GM23338 (cell line): ENCODE results near the gene GRHL3. TPM values are rescaled to one million over a fixed set of nuclear protein-coding genes. Genes with fewer than 3 reads are reported as not detected.

Experiments used
- ATAC-seq: fragments of 200-7000 bp; cut with Tn5 transposase; 3 replicates; pipeline ENCODE4 v1.9.1; 2020
- DNase-seq: peaks from one replicate; pipeline ENCODE4 v3.0.0-alpha.2; 2015; ENCODE audit warnings: low spot score
- H2AFZ ChIP-seq: fragments of 200-600 bp; sonication (generic); 2 replicates; pipeline ENCODE4 v1.8.0; 2016; ENCODE audit warnings: antibody characterized with exemption, mild to moderate bottlenecking, moderate library complexity
- H3F3A ChIP-seq: fragments of 200-600 bp; sonication (generic); replicated peaks from 2 replicates; pipeline ENCODE4 v1.8.0; 2017; ENCODE audit warnings: antibody characterized with exemption, mixed run types, low read depth
- H3K27ac ChIP-seq: fragments of 200-600 bp; sonication (generic); 2 replicates; pipeline ENCODE4 v1.6.1; 2016; ENCODE audit warnings: low read depth
- H3K27me3 ChIP-seq: fragments of 200-600 bp; sonication (generic); 2 replicates; pipeline ENCODE4 v1.8.0; 2016; ENCODE audit warnings: mild to moderate bottlenecking, mixed run types, moderate library complexity; ENCODE audit not compliant: insufficient read depth
- H3K36me3 ChIP-seq: fragments of 200-600 bp; sonication (generic); 2 replicates; pipeline ENCODE4 v1.8.0; 2016; ENCODE audit warnings: mild to moderate bottlenecking; ENCODE audit not compliant: insufficient read depth
- H3K4me1 ChIP-seq: fragments of 200-600 bp; sonication (generic); 2 replicates; pipeline ENCODE4 v1.8.0; 2016; ENCODE audit warnings: mild to moderate bottlenecking, moderate library complexity; ENCODE audit not compliant: insufficient read depth
- H3K4me2 ChIP-seq: fragments of 200-600 bp; sonication (generic); 2 replicates; pipeline ENCODE4 v1.7.1; 2017; ENCODE audit warnings: mixed run types
- H3K4me3 ChIP-seq: fragments of 200-600 bp; sonication (generic); 2 replicates; pipeline ENCODE4 v1.6.1; 2016; ENCODE audit warnings: mixed run types
- H3K79me2 ChIP-seq: fragments of 200-600 bp; sonication (generic); replicated peaks from 2 replicates; pipeline ENCODE4 v1.8.0; 2017; ENCODE audit warnings: mild to moderate bottlenecking; ENCODE audit not compliant: insufficient read depth
- H3K9me2 ChIP-seq: fragments of 200-600 bp; sonication (generic); 2 replicates; pipeline ENCODE4 v1.8.0; 2017; ENCODE audit not compliant: insufficient read depth
- H4K20me1 ChIP-seq: fragments of 200-600 bp; sonication (generic); replicated peaks from 2 replicates; pipeline ENCODE4 v1.8.0; 2017; ENCODE audit warnings: mild to moderate bottlenecking; ENCODE audit not compliant: insufficient read depth
- H3K27ac Mint-ChIP-seq: 2 replicates; pipeline ENCODE4 v1.8.0; 2020; ENCODE audit warnings: inconsistent platforms, mild to moderate bottlenecking, moderate library complexity, mixed read lengths
- H3K27me3 Mint-ChIP-seq: 3 replicates; pipeline ENCODE4 v1.8.0; 2022; ENCODE audit warnings: low read depth, mild to moderate bottlenecking, moderate library complexity, mixed read lengths, inconsistent platforms; ENCODE audit not compliant: insufficient read depth, poor library complexity
- H3K36me3 Mint-ChIP-seq: 3 replicates; pipeline ENCODE4 v1.8.0; 2021; ENCODE audit warnings: low read depth, mild to moderate bottlenecking, inconsistent platforms, moderate library complexity, mixed read lengths
- H3K4me1 Mint-ChIP-seq: 3 replicates; pipeline ENCODE4 v1.8.0; 2020; ENCODE audit warnings: mild to moderate bottlenecking, inconsistent platforms, mixed read lengths
- H3K4me3 Mint-ChIP-seq: 3 replicates; pipeline ENCODE4 v1.8.0; 2021; ENCODE audit warnings: moderate library complexity, mild to moderate bottlenecking, inconsistent platforms, mixed read lengths
- H3K9me3 Mint-ChIP-seq: 3 replicates; pipeline ENCODE4 v1.8.0; 2020; ENCODE audit warnings: moderate library complexity, mild to moderate bottlenecking, inconsistent platforms, mixed read lengths
- CREB1 ChIP-seq: fragments of 250-450 bp; sonication (Bioruptor Pico); IDR thresholded peaks from 2 replicates; pipeline ENCODE4 v1.5.0; 2020; ENCODE audit warnings: low read depth, mild to moderate bottlenecking, moderate library complexity
- EZH2 ChIP-seq: fragments of 200-600 bp; sonication (generic); IDR thresholded peaks from one replicate; pipeline ENCODE4 v1.8.0; 2017; ENCODE audit warnings: antibody characterized with exemption, mild to moderate bottlenecking, low read depth; ENCODE audit not compliant: unreplicated experiment
- EZH2phosphoT487 ChIP-seq: fragments of 200-600 bp; sonication (generic); IDR thresholded peaks from one replicate; pipeline ENCODE4 v1.8.1; 2018; ENCODE audit warnings: antibody characterized with exemption; ENCODE audit not compliant: unreplicated experiment
- JUNB ChIP-seq: IDR thresholded peaks from one replicate; pipeline ENCODE4 v1.6.1; 2016; ENCODE audit warnings: antibody characterized with exemption; ENCODE audit not compliant: unreplicated experiment
- NANOG ChIP-seq: IDR thresholded peaks from 2 replicates; pipeline ENCODE4 v1.6.1; 2016; ENCODE audit warnings: antibody characterized with exemption, borderline replicate concordance
- POLR2AphosphoS5 ChIP-seq: IDR thresholded peaks from 2 replicates; pipeline ENCODE4 v1.6.1; 2016; ENCODE audit warnings: antibody characterized with exemption, low read depth
- STAT1 ChIP-seq: IDR thresholded peaks from one replicate; pipeline ENCODE4 v1.6.1; 2016; ENCODE audit warnings: antibody characterized with exemption; ENCODE audit not compliant: unreplicated experiment
- ZNF114 ChIP-seq: fragments of 250-450 bp; sonication (Bioruptor Pico); IDR thresholded peaks from 2 replicates; pipeline ENCODE4 v1.5.0; 2020; ENCODE audit warnings: mild to moderate bottlenecking, moderate library complexity
- ZNF331 ChIP-seq: fragments of 250-450 bp; sonication (Bioruptor Pico); IDR thresholded peaks from 2 replicates; pipeline ENCODE4 v1.5.0; 2020; ENCODE audit warnings: low read depth, mild to moderate bottlenecking, moderate library complexity
- polyA plus RNA-seq: library from polyadenylated mRNA; unstranded; fragments of >200 nt; fragmentation: Nextera tagmentation; extraction: Ambion mirVana; gene quantifications from 2 replicates; pipeline ENCODE4 v1.2.1, GENCODE V29; 2016
- total RNA-seq: library from RNA; depleted of rRNA; stranded (reverse); fragments of >200 nt; shearing (Covaris generic); gene quantifications from 2 replicates; pipeline ENCODE4 v1.2.3, GENCODE V29; 2014
- TF ChIP-seq, protein P1 (sequence below), 2 experiments: fragments of 200-600 bp in 1 of 2; sonication (generic) in 1 of 2; conservative IDR thresholded peaks; 2 replicates each; pipeline versions ENCODE4 v1.5.1 to v1.6.1; 2016 to 2017; ENCODE audit warnings: antibody characterized with exemption in 2 of 2, low read depth in 2 of 2, mild to moderate bottlenecking in 2 of 2, moderate library complexity in 1 of 2
- TF ChIP-seq, protein P2 (sequence below): IDR thresholded peaks from one replicate; pipeline ENCODE4 v1.6.1; 2018; ENCODE audit warnings: antibody characterized with exemption; ENCODE audit not compliant: unreplicated experiment
- TF ChIP-seq, protein P3 (sequence below): fragments of 250-450 bp; sonication (Bioruptor Pico); IDR thresholded peaks from 2 replicates; pipeline ENCODE4 v1.5.0; 2020; ENCODE audit warnings: mild to moderate bottlenecking, moderate library complexity
- TF ChIP-seq, protein P4 (sequence below): IDR thresholded peaks from 2 replicates; pipeline ENCODE4 v1.6.1; 2016; ENCODE audit warnings: antibody characterized with exemption

GRHL3 gene
- total and polyA plus RNA-seq, 2 experiments from 2014 or later = 0.78 to 1.1 TPM

DNA sequence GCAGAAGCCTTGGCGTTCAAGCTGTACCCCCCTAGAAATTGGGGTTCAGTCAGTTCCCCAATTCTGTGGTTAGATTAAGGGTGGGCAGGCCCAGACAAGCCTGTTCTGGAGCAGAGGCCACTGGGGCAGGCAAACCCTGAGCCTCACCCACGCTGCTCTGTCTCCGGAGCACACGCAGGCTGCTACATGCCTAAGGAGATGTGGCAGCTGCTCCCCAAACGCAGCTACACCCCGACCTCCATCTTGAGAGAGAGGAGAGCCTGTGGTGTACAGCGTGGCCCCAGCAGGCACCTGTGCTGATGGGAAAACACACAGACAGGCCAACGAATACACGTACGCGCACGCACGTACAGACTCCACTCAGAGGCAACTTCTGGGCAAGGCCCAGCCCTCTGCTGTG is 33.9 kb upstream of the GRHL3 start:
- DNase-seq = no peak
- Mint-ChIP-seq H3K4me3 (no peak overlapping the region), H3K9me3 (no peaks in the 10 kb centered on the region), H3K27me3 (no peaks in the 10 kb centered on the region), H3K27ac (no peak overlapping the region), H3K36me3 (no peaks in the 10 kb centered on the region), H3K4me1 (peaks cover 12% of the 10 kb centered on the region)
- no peaks in the 10 kb centered on the region for H3K27me3 ChIP-seq
- no peaks in the 10 kb centered on the region for H3K36me3 ChIP-seq
- H3F3A ChIP-seq = peaks cover 3% of the 10 kb centered on the region; the same call in 1 of the 2 replicates
- peaks cover 14% of the 10 kb centered on the region for H3K4me1 ChIP-seq
- no peaks in the 10 kb centered on the region for H3K79me2 ChIP-seq
- no peaks in the 10 kb centered on the region for H3K9me2 ChIP-seq
- no peak for ATAC-seq
- TF ChIP-seq, protein P1, sequence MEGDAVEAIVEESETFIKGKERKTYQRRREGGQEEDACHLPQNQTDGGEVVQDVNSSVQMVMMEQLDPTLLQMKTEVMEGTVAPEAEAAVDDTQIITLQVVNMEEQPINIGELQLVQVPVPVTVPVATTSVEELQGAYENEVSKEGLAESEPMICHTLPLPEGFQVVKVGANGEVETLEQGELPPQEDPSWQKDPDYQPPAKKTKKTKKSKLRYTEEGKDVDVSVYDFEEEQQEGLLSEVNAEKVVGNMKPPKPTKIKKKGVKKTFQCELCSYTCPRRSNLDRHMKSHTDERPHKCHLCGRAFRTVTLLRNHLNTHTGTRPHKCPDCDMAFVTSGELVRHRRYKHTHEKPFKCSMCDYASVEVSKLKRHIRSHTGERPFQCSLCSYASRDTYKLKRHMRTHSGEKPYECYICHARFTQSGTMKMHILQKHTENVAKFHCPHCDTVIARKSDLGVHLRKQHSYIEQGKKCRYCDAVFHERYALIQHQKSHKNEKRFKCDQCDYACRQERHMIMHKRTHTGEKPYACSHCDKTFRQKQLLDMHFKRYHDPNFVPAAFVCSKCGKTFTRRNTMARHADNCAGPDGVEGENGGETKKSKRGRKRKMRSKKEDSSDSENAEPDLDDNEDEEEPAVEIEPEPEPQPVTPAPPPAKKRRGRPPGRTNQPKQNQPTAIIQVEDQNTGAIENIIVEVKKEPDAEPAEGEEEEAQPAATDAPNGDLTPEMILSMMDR (conservative IDR thresholded peaks at IDR 0.05; ENCODE audit: low read depth in 2 of 2) = no peak
- TF ChIP-seq, protein P2, sequence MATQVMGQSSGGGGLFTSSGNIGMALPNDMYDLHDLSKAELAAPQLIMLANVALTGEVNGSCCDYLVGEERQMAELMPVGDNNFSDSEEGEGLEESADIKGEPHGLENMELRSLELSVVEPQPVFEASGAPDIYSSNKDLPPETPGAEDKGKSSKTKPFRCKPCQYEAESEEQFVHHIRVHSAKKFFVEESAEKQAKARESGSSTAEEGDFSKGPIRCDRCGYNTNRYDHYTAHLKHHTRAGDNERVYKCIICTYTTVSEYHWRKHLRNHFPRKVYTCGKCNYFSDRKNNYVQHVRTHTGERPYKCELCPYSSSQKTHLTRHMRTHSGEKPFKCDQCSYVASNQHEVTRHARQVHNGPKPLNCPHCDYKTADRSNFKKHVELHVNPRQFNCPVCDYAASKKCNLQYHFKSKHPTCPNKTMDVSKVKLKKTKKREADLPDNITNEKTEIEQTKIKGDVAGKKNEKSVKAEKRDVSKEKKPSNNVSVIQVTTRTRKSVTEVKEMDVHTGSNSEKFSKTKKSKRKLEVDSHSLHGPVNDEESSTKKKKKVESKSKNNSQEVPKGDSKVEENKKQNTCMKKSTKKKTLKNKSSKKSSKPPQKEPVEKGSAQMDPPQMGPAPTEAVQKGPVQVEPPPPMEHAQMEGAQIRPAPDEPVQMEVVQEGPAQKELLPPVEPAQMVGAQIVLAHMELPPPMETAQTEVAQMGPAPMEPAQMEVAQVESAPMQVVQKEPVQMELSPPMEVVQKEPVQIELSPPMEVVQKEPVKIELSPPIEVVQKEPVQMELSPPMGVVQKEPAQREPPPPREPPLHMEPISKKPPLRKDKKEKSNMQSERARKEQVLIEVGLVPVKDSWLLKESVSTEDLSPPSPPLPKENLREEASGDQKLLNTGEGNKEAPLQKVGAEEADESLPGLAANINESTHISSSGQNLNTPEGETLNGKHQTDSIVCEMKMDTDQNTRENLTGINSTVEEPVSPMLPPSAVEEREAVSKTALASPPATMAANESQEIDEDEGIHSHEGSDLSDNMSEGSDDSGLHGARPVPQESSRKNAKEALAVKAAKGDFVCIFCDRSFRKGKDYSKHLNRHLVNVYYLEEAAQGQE = no peak
- TF ChIP-seq ZNF114 (no peak), NANOG (no peak), CREB1 (CRISPR knock-in tag) (no peak), POLR2AphosphoS5 (no peak), EZH2phosphoT487 (no peak), ZNF331 (CRISPR knock-in tag) (no peak), JUNB (no peak), EZH2 (no peak), STAT1 (no peak)
- TF ChIP-seq, protein P3, sequence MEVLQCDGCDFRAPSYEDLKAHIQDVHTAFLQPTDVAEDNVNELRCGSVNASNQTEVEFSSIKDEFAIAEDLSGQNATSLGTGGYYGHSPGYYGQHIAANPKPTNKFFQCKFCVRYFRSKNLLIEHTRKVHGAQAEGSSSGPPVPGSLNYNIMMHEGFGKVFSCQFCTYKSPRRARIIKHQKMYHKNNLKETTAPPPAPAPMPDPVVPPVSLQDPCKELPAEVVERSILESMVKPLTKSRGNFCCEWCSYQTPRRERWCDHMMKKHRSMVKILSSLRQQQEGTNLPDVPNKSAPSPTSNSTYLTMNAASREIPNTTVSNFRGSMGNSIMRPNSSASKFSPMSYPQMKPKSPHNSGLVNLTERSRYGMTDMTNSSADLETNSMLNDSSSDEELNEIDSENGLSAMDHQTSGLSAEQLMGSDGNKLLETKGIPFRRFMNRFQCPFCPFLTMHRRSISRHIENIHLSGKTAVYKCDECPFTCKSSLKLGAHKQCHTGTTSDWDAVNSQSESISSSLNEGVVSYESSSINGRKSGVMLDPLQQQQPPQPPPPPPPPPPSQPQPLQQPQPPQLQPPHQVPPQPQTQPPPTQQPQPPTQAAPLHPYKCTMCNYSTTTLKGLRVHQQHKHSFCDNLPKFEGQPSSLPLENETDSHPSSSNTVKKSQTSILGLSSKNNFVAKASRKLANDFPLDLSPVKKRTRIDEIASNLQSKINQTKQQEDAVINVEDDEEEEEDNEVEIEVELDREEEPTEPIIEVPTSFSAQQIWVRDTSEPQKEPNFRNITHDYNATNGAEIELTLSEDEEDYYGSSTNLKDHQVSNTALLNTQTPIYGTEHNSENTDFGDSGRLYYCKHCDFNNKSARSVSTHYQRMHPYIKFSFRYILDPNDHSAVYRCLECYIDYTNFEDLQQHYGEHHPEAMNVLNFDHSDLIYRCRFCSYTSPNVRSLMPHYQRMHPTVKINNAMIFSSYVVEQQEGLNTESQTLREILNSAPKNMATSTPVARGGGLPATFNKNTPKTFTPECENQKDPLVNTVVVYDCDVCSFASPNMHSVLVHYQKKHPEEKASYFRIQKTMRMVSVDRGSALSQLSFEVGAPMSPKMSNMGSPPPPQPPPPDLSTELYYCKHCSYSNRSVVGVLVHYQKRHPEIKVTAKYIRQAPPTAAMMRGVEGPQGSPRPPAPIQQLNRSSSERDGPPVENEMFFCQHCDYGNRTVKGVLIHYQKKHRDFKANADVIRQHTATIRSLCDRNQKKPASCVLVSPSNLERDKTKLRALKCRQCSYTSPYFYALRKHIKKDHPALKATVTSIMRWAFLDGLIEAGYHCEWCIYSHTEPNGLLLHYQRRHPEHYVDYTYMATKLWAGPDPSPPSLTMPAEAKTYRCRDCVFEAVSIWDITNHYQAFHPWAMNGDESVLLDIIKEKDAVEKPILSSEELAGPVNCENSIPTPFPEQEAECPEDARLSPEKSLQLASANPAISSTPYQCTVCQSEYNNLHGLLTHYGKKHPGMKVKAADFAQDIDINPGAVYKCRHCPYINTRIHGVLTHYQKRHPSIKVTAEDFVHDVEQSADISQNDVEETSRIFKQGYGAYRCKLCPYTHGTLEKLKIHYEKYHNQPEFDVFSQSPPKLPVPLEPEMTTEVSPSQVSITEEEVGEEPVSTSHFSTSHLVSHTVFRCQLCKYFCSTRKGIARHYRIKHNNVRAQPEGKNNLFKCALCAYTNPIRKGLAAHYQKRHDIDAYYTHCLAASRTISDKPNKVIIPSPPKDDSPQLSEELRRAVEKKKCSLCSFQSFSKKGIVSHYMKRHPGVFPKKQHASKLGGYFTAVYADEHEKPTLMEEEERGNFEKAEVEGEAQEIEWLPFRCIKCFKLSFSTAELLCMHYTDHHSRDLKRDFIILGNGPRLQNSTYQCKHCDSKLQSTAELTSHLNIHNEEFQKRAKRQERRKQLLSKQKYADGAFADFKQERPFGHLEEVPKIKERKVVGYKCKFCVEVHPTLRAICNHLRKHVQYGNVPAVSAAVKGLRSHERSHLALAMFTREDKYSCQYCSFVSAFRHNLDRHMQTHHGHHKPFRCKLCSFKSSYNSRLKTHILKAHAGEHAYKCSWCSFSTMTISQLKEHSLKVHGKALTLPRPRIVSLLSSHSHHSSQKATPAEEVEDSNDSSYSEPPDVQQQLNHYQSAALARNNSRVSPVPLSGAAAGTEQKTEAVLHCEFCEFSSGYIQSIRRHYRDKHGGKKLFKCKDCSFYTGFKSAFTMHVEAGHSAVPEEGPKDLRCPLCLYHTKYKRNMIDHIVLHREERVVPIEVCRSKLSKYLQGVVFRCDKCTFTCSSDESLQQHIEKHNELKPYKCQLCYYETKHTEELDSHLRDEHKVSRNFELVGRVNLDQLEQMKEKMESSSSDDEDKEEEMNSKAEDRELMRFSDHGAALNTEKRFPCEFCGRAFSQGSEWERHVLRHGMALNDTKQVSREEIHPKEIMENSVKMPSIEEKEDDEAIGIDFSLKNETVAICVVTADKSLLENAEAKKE (CRISPR knock-in tag) = no peak
- TF ChIP-seq, protein P4, sequence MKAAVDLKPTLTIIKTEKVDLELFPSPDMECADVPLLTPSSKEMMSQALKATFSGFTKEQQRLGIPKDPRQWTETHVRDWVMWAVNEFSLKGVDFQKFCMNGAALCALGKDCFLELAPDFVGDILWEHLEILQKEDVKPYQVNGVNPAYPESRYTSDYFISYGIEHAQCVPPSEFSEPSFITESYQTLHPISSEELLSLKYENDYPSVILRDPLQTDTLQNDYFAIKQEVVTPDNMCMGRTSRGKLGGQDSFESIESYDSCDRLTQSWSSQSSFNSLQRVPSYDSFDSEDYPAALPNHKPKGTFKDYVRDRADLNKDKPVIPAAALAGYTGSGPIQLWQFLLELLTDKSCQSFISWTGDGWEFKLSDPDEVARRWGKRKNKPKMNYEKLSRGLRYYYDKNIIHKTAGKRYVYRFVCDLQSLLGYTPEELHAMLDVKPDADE = no peak
- no peaks in the 10 kb centered on the region for H4K20me1 ChIP-seq
- no peak overlapping the region for H3K4me3 ChIP-seq
- H2AFZ ChIP-seq = peak overlapping the region; percentile 52
- no peak overlapping the region for H3K27ac ChIP-seq
- no peak overlapping the region for H3K4me2 ChIP-seq
